ENCODE measurements around the gene ARFGAP1.
"Not testable (repeated sequence)": the region's sequence is repeated elsewhere in the genome, so short reads cannot be mapped to it uniquely, and the experiment has no call there.

ARFGAP1 gene

GRCh38 chr20:63240004-63240403, 32.6 kb upstream of the ARFGAP1 start:
- DNase-seq (ENCODE audit: low read depth, low spot score), result no peak

- DNase-seq (ENCODE audit: low read depth, low spot score), result no peak
These were observed 31.3 kb upstream of the ARFGAP1 start for GRCh38 chr20:63241272-63241671.

GRCh38 chr20:63242736-63243135, 29.9 kb upstream of the ARFGAP1 start:
- no peak for DNase-seq (ENCODE audit: low read depth, low spot score)

- DNase-seq (ENCODE audit: low read depth, low spot score), result no peak
These were observed 28.9 kb upstream of the ARFGAP1 start for GRCh38 chr20:63243604-63244247.

- no peak for DNase-seq (ENCODE audit: low read depth, low spot score)
These were observed 28.1 kb upstream of the ARFGAP1 start for GRCh38 chr20:63244468-63244867.

DNA sequence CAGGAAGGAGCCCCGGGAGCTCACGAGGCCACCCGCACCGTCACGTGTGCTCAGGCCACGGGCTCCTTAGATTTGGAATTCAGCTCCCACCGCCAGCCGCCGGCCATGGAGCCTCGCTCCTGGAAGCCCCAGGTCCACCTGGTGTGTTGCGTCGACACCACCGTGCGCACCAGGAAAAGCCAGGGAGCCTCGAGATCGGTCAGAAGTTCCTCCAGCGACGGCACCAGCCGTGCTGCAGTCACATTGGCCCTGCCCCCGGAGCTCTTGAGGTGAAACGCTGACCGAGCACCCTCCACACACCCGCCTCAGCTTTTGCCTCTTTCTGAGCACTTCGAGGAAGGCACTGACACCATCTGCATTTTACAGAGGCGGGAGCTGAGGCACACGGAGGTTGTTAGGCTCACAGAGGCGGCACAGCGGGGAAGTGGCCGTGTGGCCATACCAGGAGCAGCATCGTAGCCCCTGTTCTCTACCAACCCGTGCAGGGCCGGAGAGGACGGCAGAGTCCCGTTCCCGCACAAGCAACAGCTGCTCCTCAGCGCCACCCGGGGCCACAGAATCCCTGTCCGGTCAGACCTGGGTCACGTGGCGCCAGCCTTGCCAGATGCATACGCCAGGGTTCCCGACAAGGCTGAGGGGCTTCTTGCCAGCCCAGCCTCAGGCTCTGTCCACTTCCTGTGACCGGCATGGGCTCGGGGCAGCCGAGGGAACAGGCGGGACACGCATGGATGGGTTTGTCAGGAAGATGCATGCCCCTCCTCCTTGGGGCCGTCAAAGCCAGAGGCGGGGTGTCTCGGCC, 25.9 kb upstream of the ARFGAP1 start:
- DNase-seq (ENCODE audit: low read depth, low spot score), result no peak

DNA sequence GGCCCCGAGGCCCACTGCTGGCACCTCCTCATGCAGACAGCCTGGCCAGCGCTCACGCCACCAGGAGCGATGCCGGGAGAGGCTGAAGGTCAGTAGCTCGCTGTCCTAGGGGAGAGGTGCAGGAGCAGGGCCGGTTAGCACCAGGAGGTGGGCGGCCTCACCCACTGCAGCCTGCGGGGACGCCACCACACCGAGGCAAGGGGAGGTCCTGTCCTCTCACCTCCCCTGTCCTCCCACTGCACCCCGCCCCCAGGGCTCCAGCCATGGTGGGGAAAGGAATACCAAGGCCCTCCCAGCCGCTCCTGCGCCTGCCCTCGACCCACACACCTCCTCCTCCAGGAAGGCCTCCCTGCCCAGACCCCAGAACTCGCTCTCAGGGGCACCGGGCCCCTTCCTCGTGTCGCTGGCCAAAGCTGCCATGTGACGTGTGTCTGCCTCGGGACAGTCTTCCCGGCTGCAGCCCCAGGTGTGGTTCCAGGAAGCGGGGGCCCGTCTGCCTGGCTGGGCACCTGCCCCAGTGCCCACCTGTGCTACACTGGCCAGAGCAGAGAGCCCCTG, 24.9 kb upstream of the ARFGAP1 start:
- no peak for DNase-seq (ENCODE audit: low read depth, low spot score)

DNA sequence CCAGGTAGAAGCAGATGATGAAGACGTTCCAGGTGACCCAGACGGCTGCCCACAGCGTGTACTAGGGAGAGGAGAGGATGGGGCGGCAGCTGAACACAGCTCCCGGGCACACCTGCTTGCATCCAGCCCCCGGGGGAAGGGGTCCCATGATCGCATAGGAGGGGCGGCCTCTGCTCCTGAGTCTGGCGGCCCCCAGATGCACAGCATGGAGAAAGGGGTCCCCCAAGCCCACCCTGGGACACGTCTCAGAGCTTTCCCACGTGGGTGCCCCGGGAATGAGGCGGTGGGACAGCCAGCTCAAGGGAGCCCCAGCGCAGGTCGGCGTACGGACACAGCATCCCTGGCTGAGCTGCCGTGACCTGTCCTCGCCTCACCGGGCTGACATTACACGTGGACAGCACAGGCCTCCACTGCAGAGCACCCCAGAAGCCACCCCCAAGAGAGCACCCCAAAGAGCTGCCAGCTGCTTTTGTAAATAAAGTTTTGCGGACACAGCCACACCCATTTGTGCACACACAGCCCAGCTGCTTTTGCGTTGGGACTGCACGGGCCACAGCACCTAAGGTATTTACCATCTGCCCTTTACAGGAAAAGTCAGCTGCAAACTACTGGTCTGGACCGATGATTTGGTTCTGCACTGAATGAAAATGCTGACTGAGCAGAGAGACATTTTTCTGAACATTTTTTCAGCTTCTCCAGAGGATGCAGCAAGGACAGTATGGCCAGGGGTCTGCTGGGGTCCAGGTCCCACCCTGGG, 23.6 kb upstream of the ARFGAP1 start:
- DNase-seq (ENCODE audit: low read depth, low spot score), result no peak

DNA sequence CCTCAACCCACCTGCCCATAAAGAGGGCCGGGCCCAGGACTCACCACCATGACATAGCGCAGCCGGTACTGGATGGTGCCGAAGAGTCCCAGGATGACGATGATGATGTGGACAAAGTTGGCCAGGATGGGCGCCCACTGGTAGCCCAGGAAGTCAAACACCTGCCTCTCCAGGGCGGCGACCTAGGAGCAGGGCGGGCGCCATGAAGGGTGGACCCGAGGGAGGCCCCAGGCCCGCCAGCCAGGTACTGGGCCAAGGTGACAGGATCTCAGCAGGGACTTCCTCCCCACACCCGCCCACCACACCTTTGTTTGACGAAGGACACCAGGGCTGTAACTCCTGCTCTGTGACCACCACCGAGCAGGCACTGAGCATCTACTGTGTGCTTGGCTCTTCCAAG, 22.7 kb upstream of the ARFGAP1 start:
- DNase-seq (ENCODE audit: low read depth, low spot score), result no peak

DNA sequence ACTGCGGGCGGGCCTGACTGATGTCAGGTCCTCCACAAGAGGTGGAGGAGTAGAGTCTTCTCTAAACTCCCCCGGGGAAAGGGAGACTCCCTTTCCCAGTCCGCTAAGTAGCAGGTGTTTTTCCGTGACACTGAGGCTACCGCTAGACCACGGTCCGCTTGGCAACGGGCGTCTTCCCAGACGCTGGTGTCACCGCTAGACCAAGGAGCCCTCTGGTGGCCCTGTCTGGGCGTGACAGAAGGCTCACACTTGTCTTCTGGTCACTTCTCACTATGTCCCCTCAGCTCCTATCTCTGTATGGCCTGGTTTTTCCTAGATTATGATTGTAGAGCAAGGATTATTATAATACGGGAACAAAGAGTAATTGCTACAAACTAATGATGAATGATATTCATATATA, 21.3 kb upstream of the ARFGAP1 start:
- not testable (repeated sequence) for DNase-seq (ENCODE audit: low read depth, low spot score)

GRCh38 chr20:63252284-63252711, 20.3 kb upstream of the ARFGAP1 start:
- no peak for DNase-seq (ENCODE audit: low read depth, low spot score)

GRCh38 chr20:63253065-63253437, 19.6 kb upstream of the ARFGAP1 start:
- DNase-seq (ENCODE audit: low read depth, low spot score), result no peak

GRCh38 chr20:63253438-63254231, 19.0 kb upstream of the ARFGAP1 start:
- DNase-seq (ENCODE audit: low read depth, low spot score), result no peak

DNA sequence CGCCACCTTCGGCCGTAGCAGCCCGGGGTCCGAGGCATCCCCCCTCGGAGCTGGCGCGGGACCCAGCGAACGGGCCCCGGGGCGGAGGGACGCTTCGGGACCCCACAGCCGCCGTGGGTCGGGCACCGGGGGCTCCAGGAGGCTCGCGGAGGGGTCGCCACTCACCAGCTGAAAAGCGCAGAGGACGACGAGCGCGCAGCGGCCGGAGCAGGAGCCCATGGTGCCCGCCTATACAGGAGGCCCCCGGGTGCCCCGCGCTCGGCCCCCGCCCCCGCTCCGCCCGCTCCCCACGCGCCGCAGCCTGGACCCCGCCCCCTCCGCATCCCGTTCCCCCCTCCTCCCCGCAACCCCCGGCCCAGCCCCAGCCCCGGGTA, 18.4 kb upstream of the ARFGAP1 start, which contains the start of gene NKAIN4:
TSS of gene NKAIN4 (minus strand) at position 232 of the 374 bp plus-strand sequence. CDS start at position 219, 13 bp downstream.
- DNase-seq (ENCODE audit: low read depth, low spot score), result no peak

DNA sequence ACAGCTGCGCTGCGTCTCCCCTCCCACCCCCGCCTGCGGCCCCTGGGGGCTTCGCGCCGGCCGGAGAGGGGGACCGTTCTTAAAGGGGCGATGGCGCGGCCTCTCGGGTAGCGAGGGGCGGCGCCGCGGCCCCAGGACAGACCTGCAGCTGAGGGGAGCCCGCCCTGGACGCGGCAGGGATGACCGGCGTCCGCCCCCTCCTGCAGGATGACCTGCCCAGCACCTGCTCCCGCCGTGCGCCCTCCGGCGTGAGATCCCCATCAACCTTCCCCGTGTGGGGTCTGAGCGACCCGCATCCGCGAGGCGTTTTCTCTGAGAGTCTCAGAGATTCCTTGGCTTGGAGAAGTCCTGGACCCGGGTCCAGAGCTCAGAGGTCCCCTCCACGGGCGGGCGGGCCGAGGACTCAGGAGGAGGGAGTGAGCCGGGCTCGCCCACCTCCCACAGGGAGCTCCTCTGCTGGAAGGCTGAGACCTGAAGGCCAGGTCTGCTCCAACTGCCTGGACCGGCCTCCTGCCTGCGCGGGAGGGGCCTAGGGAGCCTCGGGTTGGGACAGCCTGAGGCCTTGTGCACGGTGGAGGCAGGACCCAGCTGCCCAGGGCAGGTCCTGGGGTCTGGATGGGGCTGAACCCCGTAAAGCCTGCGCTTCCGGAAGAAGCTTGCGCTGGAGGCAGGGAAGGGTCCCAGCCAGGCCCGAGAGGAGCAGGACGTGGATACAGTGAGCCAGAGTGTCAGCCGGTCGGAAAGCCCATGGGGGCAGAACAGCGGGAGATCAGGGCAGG, 17.8 kb upstream of the ARFGAP1 start:
- DNase-seq (ENCODE audit: low read depth, low spot score), result no peak

DNA sequence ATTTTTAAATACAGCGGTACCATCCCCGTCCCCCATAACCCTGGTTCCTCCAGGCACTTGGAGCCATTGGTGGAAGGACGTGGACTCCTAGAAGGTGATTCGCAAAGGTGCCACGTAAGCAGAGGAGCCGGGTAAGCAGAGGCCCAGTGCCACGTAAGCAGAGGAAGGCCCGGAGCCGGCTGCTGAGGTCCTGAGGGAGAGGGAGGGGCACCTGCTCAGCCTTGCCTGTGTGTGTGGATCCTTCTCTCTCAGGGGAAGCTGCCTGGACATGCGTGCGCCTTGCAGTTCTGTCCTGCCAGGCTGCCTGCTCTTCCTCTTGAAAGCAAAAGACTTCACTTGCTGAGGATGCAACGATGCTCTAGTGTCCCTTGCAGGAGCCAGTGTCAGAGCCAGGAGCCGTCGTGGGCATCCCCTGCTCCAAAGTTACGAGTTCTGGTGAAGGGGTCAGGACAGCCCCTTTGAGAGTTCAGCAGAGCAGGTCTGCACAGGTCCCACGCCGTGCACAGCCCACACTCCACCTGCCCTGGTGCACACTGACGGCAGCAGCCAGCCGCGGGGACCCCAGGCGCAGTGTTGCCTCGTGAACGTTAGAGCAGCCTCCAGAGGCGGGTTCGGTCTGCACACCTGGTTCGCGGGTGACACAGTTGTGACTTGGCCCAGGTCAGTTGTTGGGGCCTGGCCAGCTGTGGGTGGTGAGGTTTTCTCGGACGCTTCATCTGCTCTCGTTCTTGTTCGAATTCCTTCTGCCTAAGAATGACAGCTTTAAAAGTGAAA, 16.5 kb upstream of the ARFGAP1 start:
- DNase-seq (ENCODE audit: low read depth, low spot score), result no peak

GRCh38 chr20:63256954-63257353, 15.7 kb upstream of the ARFGAP1 start:
- no peak for DNase-seq (ENCODE audit: low read depth, low spot score)

GRCh38 chr20:63257629-63258028, 15.0 kb upstream of the ARFGAP1 start:
- DNase-seq (ENCODE audit: low read depth, low spot score), result no peak

DNA sequence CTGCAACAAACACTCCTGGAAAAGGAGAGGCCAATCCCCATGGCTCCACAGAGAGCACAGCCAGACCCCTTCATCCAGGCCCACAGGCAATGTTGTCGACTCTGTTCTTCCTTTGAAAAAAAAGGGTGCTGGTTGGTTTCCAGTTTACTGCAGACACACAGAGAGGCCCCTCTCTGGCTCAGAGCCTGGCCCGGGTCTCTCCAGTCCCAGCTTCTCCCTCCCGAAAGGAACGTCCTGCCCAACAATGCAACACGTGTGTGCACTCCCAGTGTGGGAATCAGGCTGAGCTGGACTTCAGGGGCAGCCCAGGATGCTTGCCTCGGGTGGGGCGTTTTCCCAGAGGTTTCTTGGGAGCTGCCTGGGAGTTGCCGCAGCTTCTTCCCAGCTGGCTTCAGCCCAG, 13.8 kb upstream of the ARFGAP1 start:
- no peak for DNase-seq (ENCODE audit: low read depth, low spot score)
